Fibroblast of lung (primary cell): ENCODE results near the gene NUDT14. TPM values are rescaled to one million over a fixed set of nuclear protein-coding genes. Genes with fewer than 3 reads are reported as not detected.

Experiments
- DNase-seq, 2 donors: peaks; one replicate each; pipeline versions ENCODE4 v3.0.0 to v3.0.0-alpha.2; 2010; ENCODE audit warnings: low read depth in 2 of 2
- H2AFZ ChIP-seq: 2 replicates; pipeline ENCODE4 v1.5.1; 2012; ENCODE audit warnings: low read length, control low read depth, inconsistent platforms
- H3K27ac ChIP-seq: 2 replicates; pipeline ENCODE4 v1.5.1; 2011; ENCODE audit warnings: low read length, control low read depth; ENCODE audit not compliant: insufficient read depth
- H3K27me3 ChIP-seq: 2 replicates; pipeline ENCODE4 v1.5.1; 2011; ENCODE audit warnings: mild to moderate bottlenecking, low read length; ENCODE audit not compliant: control insufficient read depth, insufficient read depth
- H3K36me3 ChIP-seq: 2 replicates; pipeline ENCODE4 v1.5.1; 2011; ENCODE audit warnings: low read length; ENCODE audit not compliant: control insufficient read depth, insufficient read depth
- H3K4me1 ChIP-seq: 2 replicates; pipeline ENCODE4 v1.5.1; 2011; ENCODE audit warnings: low read length; ENCODE audit not compliant: control insufficient read depth, insufficient read depth; ENCODE audit errors: extremely low read depth
- H3K4me2 ChIP-seq: 2 replicates; pipeline ENCODE4 v1.5.1; 2011; ENCODE audit warnings: low read length, control low read depth; ENCODE audit not compliant: insufficient read depth; ENCODE audit errors: extremely low read depth
- H3K4me3 ChIP-seq, 4 experiments: fragments of 200-600 bp in 1 of 4; sonication (generic) in 1 of 4; replicated peaks in 1 of 4; 2 replicates each; pipeline ENCODE4 v1.5.1; 2011 to 2016; ENCODE audit warnings: low read length in 4 of 4, low read depth in 3 of 4, mild to moderate bottlenecking in 3 of 4, control low read depth in 2 of 4, inconsistent platforms in 1 of 4, mixed read lengths in 1 of 4; ENCODE audit not compliant: insufficient read depth in 1 of 4; ENCODE audit errors: control extremely low read depth in 1 of 4
- H3K79me2 ChIP-seq: 2 replicates; pipeline ENCODE4 v1.5.1; 2012; ENCODE audit warnings: mild to moderate bottlenecking, low read length, inconsistent platforms; ENCODE audit not compliant: control insufficient read depth, insufficient read depth
- H3K9ac ChIP-seq: 2 replicates; pipeline ENCODE4 v1.5.1; 2011; ENCODE audit warnings: mild to moderate bottlenecking, low read length, control low read depth; ENCODE audit not compliant: insufficient read depth
- H3K9me3 ChIP-seq: 2 replicates; pipeline ENCODE4 v1.5.1; 2012; ENCODE audit warnings: low read depth, low read length; ENCODE audit not compliant: control insufficient read depth, insufficient read depth
- H4K20me1 ChIP-seq: 2 replicates; pipeline ENCODE4 v1.5.1; 2011; ENCODE audit warnings: low read length; ENCODE audit not compliant: control insufficient read depth, insufficient read depth; ENCODE audit errors: extremely low read depth
- CTCF ChIP-seq, 2 donors: IDR thresholded peaks in 1 of 2; conservative IDR thresholded peaks in 1 of 2; 1 replicate in 1 of 2; 2 replicates in 1 of 2; pipeline ENCODE4 v1.5.1; 2011 to 2012; ENCODE audit warnings: low read length in 2 of 2, control low read depth in 1 of 2, inconsistent platforms in 1 of 2, low read depth in 1 of 2, mild to moderate bottlenecking in 1 of 2
- EZH2 ChIP-seq: IDR thresholded peaks from 2 replicates; pipeline ENCODE4 v1.5.1; 2012; ENCODE audit warnings: low read length, control low read depth, mild to moderate bottlenecking; ENCODE audit errors: missing control alignments
- polyA plus RNA-seq, 2 donors: library from polyadenylated mRNA; depleted of rRNA in 1 of 2; stranded (reverse) in 1 of 2; unstranded in 1 of 2; fragments of >200 nt; gene quantifications; 2 replicates each; pipeline ENCODE4 v1.2.1, GENCODE V29; 2011 to 2012; ENCODE audit warnings: missing spikeins in 1 of 2
- total RNA-seq: library from RNA; depleted of rRNA; stranded (reverse); fragments of >200 nt; gene quantifications from 2 replicates; pipeline ENCODE4 v1.2.1, GENCODE V29; 2014

NUDT14 gene
- total and polyA plus RNA-seq, 2 donors (not counting 1 experiment from before 2014, with no cell fraction given) = 6.7 to 14.2 TPM

- H3K79me2 ChIP-seq = no peaks in the 10 kb centered on the region
- no peak overlapping the region for H3K4me3 ChIP-seq
- H3K27me3 ChIP-seq = no peaks in the 10 kb centered on the region
- no peak overlapping the region for H3K27ac ChIP-seq
- no peak overlapping the region for H3K9ac ChIP-seq
- H2AFZ ChIP-seq = no peak overlapping the region
- H3K9me3 ChIP-seq = no peaks in the 10 kb centered on the region
- H3K4me2 ChIP-seq = no peak overlapping the region
- DNase-seq = no peak
- no peaks in the 10 kb centered on the region for H3K4me1 ChIP-seq
- peaks cover 3% of the 10 kb centered on the region for H3K36me3 ChIP-seq
- no peaks in the 10 kb centered on the region for H4K20me1 ChIP-seq
- TF ChIP-seq EZH2 (no peak), CTCF (conservative IDR thresholded peaks at IDR 0.05 in 1 of 2, IDR thresholded peaks at IDR 0.05 in 1 of 2; ENCODE audit: low read depth in 1 of 2, low read length in 2 of 2) (no peak)
These were observed 29.3 kb upstream of the NUDT14 start for GRCh38 chr14:105210266-105211025.

GRCh38 chr14:105209646-105210045 is 28.5 kb upstream of the NUDT14 start:
- no peaks in the 10 kb centered on the region for H3K4me1 ChIP-seq
- no peak overlapping the region for H3K9ac ChIP-seq
- no peak overlapping the region for H3K4me3 ChIP-seq
- H3K79me2 ChIP-seq = no peaks in the 10 kb centered on the region
- no peaks in the 10 kb centered on the region for H4K20me1 ChIP-seq
- no peaks in the 10 kb centered on the region for H3K9me3 ChIP-seq
- H3K27ac ChIP-seq = no peak overlapping the region
- no peak for DNase-seq
- H3K4me2 ChIP-seq = no peak overlapping the region
- H3K27me3 ChIP-seq = no peaks in the 10 kb centered on the region
- TF ChIP-seq EZH2 = no peak
- TF ChIP-seq CTCF (conservative IDR thresholded peaks at IDR 0.05 in 1 of 2, IDR thresholded peaks at IDR 0.05 in 1 of 2; ENCODE audit: low read depth in 1 of 2, low read length in 2 of 2) = no peak
- H2AFZ ChIP-seq = no peak overlapping the region
- H3K36me3 ChIP-seq = peaks cover 3% of the 10 kb centered on the region

- Histone ChIP-seq H2AFZ (no peak overlapping the region), H3K9ac (no peak overlapping the region), H3K27me3 (no peaks in the 10 kb centered on the region), H3K4me1 (no peaks in the 10 kb centered on the region), H3K4me3 (no peak overlapping the region), H4K20me1 (no peaks in the 10 kb centered on the region), H3K79me2 (no peaks in the 10 kb centered on the region), H3K4me2 (no peak overlapping the region), H3K36me3 (peaks cover 3% of the 10 kb centered on the region), H3K27ac (no peak overlapping the region), H3K9me3 (no peaks in the 10 kb centered on the region)
- TF ChIP-seq EZH2 (no peak), CTCF (conservative IDR thresholded peaks at IDR 0.05 in 1 of 2, IDR thresholded peaks at IDR 0.05 in 1 of 2; ENCODE audit: low read depth in 1 of 2, low read length in 2 of 2) (no peak)
- no peak for DNase-seq
These were observed 28.0 kb upstream of the NUDT14 start for GRCh38 chr14:105209091-105209490.
